LNCAP (cell line): ENCODE measurements around the gene FLYWCH1.

Experiments used
- TF ChIP-seq, protein P1 (sequence below): fragments of 450-650 bp; IDR thresholded peaks from 2 replicates; pipeline ENCODE4 v1.5.1; 2017; ENCODE audit warnings: mild to moderate bottlenecking

Gene FLYWCH1

DNA sequence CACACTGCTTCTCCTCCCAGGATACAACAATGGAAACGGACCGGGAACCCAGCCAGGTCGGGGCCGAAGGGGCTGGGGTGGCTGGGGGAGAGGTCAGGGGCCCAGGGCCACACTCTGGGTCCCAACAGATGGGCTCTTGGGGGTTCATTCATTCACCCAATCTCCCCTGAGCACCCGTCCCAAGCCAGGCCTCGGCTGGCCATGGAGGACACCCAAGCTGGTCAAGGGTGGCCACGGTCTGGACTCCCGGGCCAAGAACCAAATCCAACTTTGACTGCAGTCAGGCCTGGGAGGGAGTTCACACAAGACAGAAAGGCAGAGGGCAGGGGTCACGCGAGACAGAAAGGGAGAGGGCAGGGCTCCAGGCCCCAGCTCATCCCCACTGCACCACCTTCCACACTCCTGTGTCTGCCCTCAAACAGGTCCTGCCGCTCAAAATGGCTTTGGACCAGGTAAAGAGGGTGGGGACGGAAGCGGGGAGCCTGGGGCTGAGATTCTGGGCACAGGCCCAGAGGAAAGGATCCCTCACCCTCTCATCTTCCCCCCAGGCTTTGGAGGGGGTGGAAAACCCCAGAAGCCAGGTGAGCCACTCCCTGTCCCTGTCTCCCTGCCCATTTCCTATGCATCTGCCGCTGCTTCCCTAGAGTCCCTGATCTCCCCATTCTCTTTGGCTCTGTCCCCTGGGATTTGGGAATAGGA, 80.8 kb downstream of the FLYWCH1 start:
- TF ChIP-seq, protein P1, sequence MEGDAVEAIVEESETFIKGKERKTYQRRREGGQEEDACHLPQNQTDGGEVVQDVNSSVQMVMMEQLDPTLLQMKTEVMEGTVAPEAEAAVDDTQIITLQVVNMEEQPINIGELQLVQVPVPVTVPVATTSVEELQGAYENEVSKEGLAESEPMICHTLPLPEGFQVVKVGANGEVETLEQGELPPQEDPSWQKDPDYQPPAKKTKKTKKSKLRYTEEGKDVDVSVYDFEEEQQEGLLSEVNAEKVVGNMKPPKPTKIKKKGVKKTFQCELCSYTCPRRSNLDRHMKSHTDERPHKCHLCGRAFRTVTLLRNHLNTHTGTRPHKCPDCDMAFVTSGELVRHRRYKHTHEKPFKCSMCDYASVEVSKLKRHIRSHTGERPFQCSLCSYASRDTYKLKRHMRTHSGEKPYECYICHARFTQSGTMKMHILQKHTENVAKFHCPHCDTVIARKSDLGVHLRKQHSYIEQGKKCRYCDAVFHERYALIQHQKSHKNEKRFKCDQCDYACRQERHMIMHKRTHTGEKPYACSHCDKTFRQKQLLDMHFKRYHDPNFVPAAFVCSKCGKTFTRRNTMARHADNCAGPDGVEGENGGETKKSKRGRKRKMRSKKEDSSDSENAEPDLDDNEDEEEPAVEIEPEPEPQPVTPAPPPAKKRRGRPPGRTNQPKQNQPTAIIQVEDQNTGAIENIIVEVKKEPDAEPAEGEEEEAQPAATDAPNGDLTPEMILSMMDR, result no peak

GRCh38 chr16:2996298-2996697, 84.6 kb downstream of the FLYWCH1 start:
- TF ChIP-seq, protein P1, result no peak

GRCh38 chr16:2999929-3000328, 88.2 kb downstream of the FLYWCH1 start:
- TF ChIP-seq, protein P1, result no peak

GRCh38 chr16:3000540-3000939, 88.8 kb downstream of the FLYWCH1 start:
- TF ChIP-seq, protein P1, result no peak
